HG03432 (cell line): Measurements from ENCODE around the gene HDAC8.

ENCODE experiments used
- ATAC-seq: cut with Tn5 transposase; IDR thresholded peaks from one replicate; pipeline ENCODE4 v1.9.1; 2021; ENCODE audit warnings: mild to moderate bottlenecking, moderate library complexity; ENCODE audit not compliant: unreplicated experiment

The HDAC8 gene

DNA sequence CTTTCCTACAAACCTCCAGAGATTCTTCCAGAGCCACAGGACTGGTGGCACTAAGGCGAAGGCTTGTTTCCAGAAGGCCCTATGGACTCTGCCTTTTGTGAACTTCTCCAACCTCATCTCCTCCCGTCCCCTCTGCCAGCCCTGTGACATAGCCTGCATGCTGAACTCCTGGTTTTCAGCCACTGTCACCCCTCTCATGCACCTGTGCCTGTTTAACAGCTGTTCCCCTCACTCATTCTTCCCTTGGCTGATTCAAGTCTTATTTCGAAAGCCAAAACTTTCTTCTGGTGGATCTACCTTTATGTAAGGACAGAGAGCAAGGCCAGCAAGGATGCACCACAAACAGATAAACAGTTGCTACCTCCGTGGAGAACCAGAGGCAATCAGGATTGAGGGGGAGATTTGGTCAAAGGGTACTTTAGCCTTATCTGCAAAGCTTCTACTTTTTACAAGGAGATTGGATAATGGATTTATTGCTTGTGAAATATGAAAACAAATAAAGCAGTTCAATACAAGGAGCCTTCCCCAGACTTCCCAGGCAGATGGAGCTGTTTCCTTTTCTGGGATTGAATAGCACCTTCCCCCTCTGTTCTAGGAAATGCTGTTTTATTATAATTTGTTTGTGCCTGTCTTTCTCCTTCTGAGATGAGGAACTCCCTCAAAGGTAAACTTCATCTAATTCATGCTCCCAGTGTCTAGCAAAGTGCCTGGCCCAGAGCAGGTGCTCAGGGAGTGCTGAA lies 272.6 kb downstream of the HDAC8 start:
- ATAC-seq, result no peak

DNA sequence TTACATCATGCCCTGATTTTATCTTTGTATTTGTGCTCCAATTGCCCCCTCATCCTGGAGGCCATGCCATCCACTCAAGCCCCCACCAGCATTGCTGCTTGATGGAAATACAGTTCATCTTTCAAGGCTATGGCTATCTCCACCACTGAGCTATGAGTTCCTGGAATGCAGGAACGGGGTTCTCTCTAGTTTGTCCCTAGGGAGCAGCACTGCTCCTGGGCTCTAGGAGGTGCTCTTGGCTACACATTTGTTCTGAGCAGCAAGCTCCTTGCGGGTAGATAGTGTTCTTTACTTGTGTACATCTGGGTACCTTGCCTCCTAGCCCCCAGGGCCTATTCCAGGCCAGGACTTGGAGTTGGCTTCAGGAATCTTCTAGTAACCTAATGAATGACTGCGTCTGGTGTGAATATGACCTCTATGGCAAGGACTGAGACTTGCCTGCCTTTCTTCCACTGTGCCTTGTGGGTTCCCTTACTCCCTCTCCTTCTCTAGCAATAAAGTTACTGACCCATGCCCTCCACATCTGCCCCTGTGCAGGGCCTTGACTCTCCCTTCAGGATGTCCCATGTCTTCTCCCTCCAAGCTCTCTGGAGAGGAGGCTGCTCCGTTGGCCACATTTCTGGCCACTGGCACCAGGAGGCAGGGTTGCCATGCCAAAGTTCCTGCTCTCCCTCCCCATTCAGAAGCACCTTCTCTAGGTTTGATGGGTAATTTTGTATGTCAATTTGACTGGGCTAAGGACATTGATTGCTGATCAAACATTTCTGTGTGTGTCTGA lies 274.5 kb downstream of the HDAC8 start:
- peak; percentile 49 for ATAC-seq

DNA sequence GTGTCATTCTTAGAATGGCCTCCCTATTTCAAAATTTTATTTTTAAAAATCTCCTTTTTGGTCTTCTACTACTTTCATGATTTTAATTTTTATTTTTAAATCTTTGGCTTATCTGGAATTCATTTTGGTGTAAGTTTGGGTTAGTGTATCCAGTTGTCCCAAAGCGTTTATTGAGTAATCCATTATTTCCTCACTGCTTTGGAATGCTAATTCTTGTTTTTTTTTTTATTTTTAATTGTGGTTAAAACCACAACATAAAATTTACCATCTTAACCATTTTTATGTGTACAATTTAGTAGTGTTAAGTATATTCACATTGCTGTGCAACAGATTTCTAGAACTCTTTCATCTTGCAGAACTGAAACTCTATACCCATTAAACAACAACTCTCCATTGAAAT lies 275.7 kb downstream of the HDAC8 start:
- ATAC-seq, result no peak

DNA sequence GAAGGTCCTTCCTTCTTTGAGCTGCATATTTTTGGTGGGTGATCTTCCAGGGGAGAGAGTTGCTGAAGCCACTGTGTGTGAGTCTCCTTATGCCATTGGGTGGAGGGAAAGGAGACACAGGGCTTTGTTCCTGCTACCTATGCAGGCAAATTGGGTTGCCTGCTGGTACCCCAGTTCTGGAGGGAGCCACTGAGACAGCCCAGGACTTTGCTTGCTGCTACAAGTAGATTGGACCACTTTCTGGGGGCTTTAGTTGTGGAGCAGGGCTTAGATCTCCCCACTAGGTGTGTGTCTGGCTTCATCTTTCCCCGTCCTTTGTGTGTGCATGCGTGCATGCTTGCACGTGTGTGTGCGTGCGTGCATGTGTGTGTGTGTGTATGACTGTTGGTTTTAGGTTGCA lies 276.9 kb downstream of the HDAC8 start:
- ATAC-seq, result no peak

DNA sequence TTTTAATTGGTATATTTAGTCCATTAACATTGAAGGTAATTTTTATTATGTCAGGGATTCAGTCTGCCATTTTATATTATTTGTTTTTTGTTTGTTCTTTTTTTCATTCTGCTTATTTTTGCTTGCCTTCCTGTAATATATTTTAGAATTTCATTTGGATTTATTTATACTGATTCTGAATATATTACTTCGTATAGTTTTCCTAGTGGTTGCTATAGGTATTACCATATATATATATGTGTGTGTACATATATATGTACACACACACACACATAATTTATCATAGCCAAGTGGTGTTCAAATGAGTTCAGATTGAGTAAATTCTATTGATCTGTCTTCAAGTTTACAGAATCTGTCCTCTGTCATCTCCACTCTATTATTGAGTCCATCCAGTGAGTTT lies 278.1 kb downstream of the HDAC8 start:
- ATAC-seq, result no peak

DNA sequence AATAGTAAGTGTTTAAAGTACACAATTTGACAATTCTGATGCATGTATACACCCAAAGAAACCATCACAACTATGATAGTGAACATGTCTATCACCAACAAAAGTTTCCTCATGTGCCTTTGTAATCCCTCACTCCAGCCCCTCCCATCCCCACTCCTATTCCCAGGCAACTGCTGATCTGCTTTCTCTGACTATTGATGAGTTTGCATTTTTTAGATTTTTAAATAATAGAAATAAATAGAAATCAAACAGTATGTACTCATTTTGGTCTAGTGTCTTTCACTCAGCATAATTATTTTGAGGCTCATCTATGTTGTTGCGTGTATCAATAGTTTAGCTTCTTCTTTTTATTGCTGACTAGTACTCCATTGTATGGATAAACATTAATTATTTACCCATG lies 290.3 kb downstream of the HDAC8 start:
- no peak for ATAC-seq

DNA sequence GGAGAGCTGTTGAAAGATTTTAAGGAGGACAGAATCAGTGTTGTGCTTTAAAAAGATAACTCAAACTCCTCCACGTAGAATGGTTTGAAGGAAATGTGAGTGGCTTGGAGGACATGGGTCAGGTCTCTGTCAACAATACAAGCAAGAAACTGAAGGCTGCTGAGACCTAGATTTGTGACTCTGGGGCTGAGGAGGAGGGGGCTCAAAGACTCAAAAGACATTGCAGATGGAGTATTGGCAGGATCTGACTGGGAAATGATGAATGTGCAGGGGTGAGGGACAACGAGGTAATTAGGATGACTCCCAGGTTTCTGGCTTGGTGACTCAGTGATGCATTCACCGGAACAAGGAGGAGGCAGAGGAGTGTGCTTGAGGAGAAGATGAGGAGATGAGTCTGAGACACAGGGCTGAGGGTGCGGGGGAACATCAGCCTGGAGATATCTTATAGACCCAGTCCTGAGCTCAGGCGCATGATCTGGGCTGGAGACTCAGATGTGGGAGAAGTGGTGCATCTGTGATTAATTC lies 292.3 kb downstream of the HDAC8 start:
- no peak for ATAC-seq
